PC-9 (cell line): ENCODE data around the gene RPS5. TPM values are rescaled to one million over a fixed set of nuclear protein-coding genes. Genes with fewer than 3 reads are reported as not detected.

Source experiments
- BruUV-seq: library from RNA; stranded (reverse); fragments of 400-500 nt; replicated peaks from 2 replicates; lab custom pipeline; 2021; lab: Mats Ljungman, UMichigan
- CTCF ChIA-PET: fragments of 300-600 bp; sonication (Branson Sonifier 250); formaldehyde crosslinking; loops from one replicate; lab custom pipeline; 2022; ENCODE audit warnings: antibody characterized with exemption; lab: Charles Lee
- POLR2A ChIA-PET: fragments of 300-600 bp; sonication (Branson Sonifier 250); formaldehyde crosslinking; loops from one replicate; lab custom pipeline; 2022; ENCODE audit warnings: antibody characterized with exemption; ENCODE audit not compliant: unreplicated experiment; lab: Charles Lee
- DNase-seq, 2 experiments: peaks; one replicate each; pipeline versions ENCODE4 v3.0.0 to v3.0.0-alpha.2; 2015 to 2022; ENCODE audit warnings: mixed read lengths in 1 of 2
- H2AFZ ChIP-seq: fragments of 200-600 bp; sonication (generic); 2 replicates; pipeline ENCODE4 v1.8.1; 2017; ENCODE audit warnings: antibody characterized with exemption
- H3F3A ChIP-seq: fragments of 200-600 bp; sonication (generic); 2 replicates; pipeline ENCODE4 v1.8.1; 2017; ENCODE audit warnings: antibody characterized with exemption, mild to moderate bottlenecking, low read depth; ENCODE audit not compliant: insufficient read depth
- H3K27ac ChIP-seq: fragments of 200-600 bp; sonication (generic); 2 replicates; pipeline ENCODE4 v1.6.1; 2016; ENCODE audit warnings: mixed run types
- H3K27me3 ChIP-seq: fragments of 200-600 bp; sonication (generic); 2 replicates; pipeline ENCODE4 v1.6.1; 2016; ENCODE audit warnings: low read depth, mixed run types; ENCODE audit not compliant: insufficient read depth
- H3K36me3 ChIP-seq: fragments of 200-600 bp; sonication (generic); 2 replicates; pipeline ENCODE4 v1.6.1; 2016; ENCODE audit warnings: low read depth, mixed run types
- H3K4me1 ChIP-seq: fragments of 200-600 bp; sonication (generic); replicated peaks from 2 replicates; pipeline ENCODE4 v1.6.1; 2016; ENCODE audit warnings: mixed run types; ENCODE audit not compliant: insufficient read depth
- H3K4me2 ChIP-seq: fragments of 200-600 bp; sonication (generic); 2 replicates; pipeline ENCODE4 v1.6.1; 2017; ENCODE audit warnings: mixed run types
- H3K4me3 ChIP-seq: fragments of 200-600 bp; sonication (generic); 2 replicates; pipeline ENCODE4 v1.6.1; 2016; ENCODE audit warnings: mixed run types
- H3K79me2 ChIP-seq: fragments of 200-600 bp; sonication (generic); 2 replicates; pipeline ENCODE4 v1.6.1; 2017; ENCODE audit warnings: low read depth, mixed run types
- H3K9me2 ChIP-seq: fragments of 200-600 bp; sonication (generic); 2 replicates; pipeline ENCODE4 v1.8.1; 2017; ENCODE audit warnings: mild to moderate bottlenecking; ENCODE audit not compliant: insufficient read depth
- H3K9me3 ChIP-seq: fragments of 200-600 bp; sonication (generic); 2 replicates; pipeline ENCODE4 v1.8.1; 2016; ENCODE audit warnings: low read depth; ENCODE audit not compliant: insufficient read depth
- H4K20me1 ChIP-seq: fragments of 200-600 bp; sonication (generic); 2 replicates; pipeline ENCODE4 v1.8.1; 2017; ENCODE audit not compliant: insufficient read depth
- EZH2 ChIP-seq: fragments of 200-600 bp; sonication (generic); IDR thresholded peaks from 2 replicates; pipeline ENCODE4 v1.8.0; 2017; ENCODE audit warnings: antibody characterized with exemption, low read depth
- intact Hi-C: fragments of 100-400 bp; cut with micrococcal nuclease; formaldehyde crosslinking; loops from one replicate; pipeline ENCODE4 v1.10.0; 2022; ENCODE audit not compliant: unreplicated experiment
- total RNA-seq: library from RNA; stranded (reverse); gene quantifications from 2 replicates; pipeline ENCODE4 v1.2.3, GENCODE V29; 2021
- TF ChIP-seq, protein P1 (sequence below): fragments of 200-600 bp; sonication (generic); conservative IDR thresholded peaks from 2 replicates; pipeline ENCODE4 v1.6.1; 2017; ENCODE audit warnings: mixed run types, antibody characterized with exemption, mild to moderate bottlenecking, moderate library complexity

Gene RPS5
- total RNA-seq, 1 experiment from 2014 or later = 961 TPM

DNA sequence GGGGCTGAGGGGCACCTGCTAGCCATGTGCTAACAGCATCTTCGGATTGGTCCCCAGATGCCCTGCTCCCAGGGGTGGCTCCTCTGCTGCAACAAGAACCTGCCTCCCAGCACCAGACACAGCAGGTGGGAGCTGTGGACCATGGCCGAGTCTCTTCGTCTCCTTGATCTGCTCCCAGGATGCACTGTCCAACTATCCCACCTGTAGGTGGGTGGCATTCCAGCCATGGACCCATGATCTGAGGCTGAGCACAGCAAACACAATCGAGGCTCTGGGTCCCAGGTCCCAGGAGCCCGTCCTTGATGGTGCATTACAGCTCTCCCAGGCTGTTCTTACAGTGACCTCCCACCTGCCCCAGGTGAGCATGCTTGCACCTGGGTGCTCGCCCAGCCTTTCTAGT lies 7.8 kb upstream of the RPS5 start:
- no peak overlapping the region for H3K27ac ChIP-seq
- H3K4me1 ChIP-seq = no peaks in the 10 kb centered on the region; the same call in 1 of the 2 replicates
- no peaks in the 10 kb centered on the region for H3K36me3 ChIP-seq
- peaks cover 16% of the 10 kb centered on the region for H3K79me2 ChIP-seq
- no peaks in the 10 kb centered on the region for H3K9me2 ChIP-seq
- no peak overlapping the region for H2AFZ ChIP-seq
- H3K4me3 ChIP-seq = no peak overlapping the region
- TF ChIP-seq, protein P1, sequence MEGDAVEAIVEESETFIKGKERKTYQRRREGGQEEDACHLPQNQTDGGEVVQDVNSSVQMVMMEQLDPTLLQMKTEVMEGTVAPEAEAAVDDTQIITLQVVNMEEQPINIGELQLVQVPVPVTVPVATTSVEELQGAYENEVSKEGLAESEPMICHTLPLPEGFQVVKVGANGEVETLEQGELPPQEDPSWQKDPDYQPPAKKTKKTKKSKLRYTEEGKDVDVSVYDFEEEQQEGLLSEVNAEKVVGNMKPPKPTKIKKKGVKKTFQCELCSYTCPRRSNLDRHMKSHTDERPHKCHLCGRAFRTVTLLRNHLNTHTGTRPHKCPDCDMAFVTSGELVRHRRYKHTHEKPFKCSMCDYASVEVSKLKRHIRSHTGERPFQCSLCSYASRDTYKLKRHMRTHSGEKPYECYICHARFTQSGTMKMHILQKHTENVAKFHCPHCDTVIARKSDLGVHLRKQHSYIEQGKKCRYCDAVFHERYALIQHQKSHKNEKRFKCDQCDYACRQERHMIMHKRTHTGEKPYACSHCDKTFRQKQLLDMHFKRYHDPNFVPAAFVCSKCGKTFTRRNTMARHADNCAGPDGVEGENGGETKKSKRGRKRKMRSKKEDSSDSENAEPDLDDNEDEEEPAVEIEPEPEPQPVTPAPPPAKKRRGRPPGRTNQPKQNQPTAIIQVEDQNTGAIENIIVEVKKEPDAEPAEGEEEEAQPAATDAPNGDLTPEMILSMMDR = no peak
- no peak for TF ChIP-seq EZH2
- no peaks in the 10 kb centered on the region for H4K20me1 ChIP-seq
- intact Hi-C loops = no loop called here
- H3K9me3 ChIP-seq = no peaks in the 10 kb centered on the region
- ChIA-PET CTCF (no interaction called here), POLR2A (interaction anchor here (1.1 kb wide), 1 partner anchor 49 kb away, joined by 4 read pairs; no protein-coding TSS in a partner anchor)
- H3K27me3 ChIP-seq = no peaks in the 10 kb centered on the region
- no TSS peak for BruUV-seq
- H3F3A ChIP-seq = no peaks in the 10 kb centered on the region
- DNase-seq = no peak
- H3K4me2 ChIP-seq = peak overlapping the region; percentile 90

DNA sequence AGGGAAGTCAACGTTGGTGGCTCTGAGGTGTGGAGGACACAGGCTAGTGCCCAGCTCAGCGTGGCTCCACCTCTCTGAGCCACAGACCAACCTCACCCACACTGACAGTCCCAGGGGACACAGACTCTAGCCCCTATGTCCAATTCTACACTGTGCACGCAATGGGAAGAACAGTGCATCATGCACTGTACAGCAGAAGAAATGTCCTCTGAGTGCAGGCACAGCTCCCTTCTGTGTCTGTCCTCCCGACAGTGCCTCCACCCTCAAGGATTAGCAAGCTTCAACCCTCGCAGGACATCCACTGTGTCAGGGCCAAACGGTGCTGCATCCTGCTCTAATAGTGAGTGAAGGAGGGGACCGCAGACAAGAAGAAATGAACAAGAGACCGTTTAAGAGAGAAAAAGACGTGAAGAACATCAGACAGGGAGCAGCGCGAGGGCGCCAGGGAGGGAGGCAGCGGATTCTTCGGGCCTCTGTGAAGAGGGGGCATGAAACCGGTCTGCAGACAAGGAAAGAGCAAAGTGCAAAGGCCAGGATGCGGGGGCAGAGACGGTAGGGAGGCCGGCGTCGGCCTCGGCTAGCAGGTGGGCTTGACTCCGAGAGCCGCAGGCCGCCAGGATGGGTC lies 6.9 kb upstream of the RPS5 start:
- no peak for DNase-seq
- H3K27ac ChIP-seq = no peak overlapping the region
- H3K9me2 ChIP-seq = no peaks in the 10 kb centered on the region
- H4K20me1 ChIP-seq = no peaks in the 10 kb centered on the region
- H3K36me3 ChIP-seq = no peaks in the 10 kb centered on the region
- BruUV-seq = TSS peak; percentile 48
- H2AFZ ChIP-seq = peak overlapping the region; percentile 71
- H3K4me1 ChIP-seq = peaks cover 5% of the 10 kb centered on the region
- ChIA-PET POLR2A (interaction anchor here (0.6 to 1.1 kb wide), 2 partner anchors 28 to 50 kb away, joined by 4 to 26 read pairs; no protein-coding TSS in a partner anchor), CTCF (no interaction called here)
- H3K9me3 ChIP-seq = no peaks in the 10 kb centered on the region
- no peaks in the 10 kb centered on the region for H3F3A ChIP-seq
- H3K4me3 ChIP-seq = peak overlapping the region; percentile 92
- no peaks in the 10 kb centered on the region for H3K27me3 ChIP-seq
- intact Hi-C loops = loop anchor here (2.0 to 5.0 kb wide), 2 partner anchors 15 to 97 kb away; partner anchors contain the start of genes RNF225 and ZNF446
- TF ChIP-seq, protein P1 = no peak
- no peak for TF ChIP-seq EZH2
- H3K79me2 ChIP-seq = peaks cover 21% of the 10 kb centered on the region
- H3K4me2 ChIP-seq = peak overlapping the region; percentile 90

DNA sequence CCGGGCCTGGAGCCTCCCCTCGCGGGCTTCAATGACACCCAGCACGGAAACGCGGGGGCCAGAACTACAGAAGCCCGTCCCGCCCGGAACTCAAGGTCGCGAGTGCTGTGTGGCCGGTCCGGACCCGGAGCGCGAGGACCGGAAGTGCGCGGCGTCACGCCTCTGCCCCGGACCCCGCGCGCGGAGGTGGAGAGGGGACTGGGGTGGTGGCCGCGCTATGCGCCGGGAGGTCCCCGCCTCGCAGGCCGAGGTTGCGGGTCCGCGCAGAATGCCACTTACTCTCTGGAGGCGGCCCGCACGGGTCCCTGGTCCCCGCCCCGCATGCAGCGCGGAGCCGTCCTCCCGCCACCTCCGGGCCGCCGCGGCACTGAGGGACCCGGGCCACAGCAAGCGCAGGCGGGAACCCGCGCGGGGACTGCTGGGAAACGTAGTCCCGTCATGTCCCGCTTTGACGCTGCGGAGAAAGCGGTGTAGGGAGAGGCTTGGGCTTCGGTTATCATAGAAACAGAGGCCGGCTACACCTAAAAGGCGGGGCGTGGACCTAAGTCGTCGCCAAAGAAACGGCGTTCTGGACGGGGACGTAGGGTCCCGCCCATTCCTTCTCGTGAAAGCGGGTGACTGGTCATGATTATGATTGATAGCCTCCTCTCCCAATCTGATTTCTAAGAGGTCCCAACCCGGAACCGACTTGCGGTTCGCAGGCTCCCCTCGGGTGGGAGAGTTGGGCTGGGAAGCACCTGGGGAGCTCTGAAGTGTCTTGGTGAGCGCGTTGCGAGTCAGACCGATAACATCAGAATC lies 6.2 kb upstream of the RPS5 start, which contains the start of gene ZNF837:
Gene ZNF837, minus strand, starts transcription at position 369 of the 798 bp plus-strand sequence. CDS start 11,698 bp downstream, outside the sequence.
- H3K4me3 ChIP-seq = peak within 1 kb of the TSS; percentile 92
- no peaks in the 10 kb centered on the region for H3K36me3 ChIP-seq
- ChIA-PET POLR2A (interaction anchor here (0.6 to 1.3 kb wide), 2 partner anchors 12 to 18 kb away, joined by 3 to 4 read pairs; partner anchors contain the start of gene ZNF497), CTCF (no interaction called here)
- no peaks in the 10 kb centered on the region for H3F3A ChIP-seq
- peak within 1 kb of the TSS; percentile 77 for H2AFZ ChIP-seq
- DNase-seq = peak; percentile 96 to 98
- no peak within 1 kb of the TSS for H3K27ac ChIP-seq
- peak within 1 kb of the TSS; percentile 90 for H3K4me2 ChIP-seq
- BruUV-seq = no TSS peak
- no peaks in the 10 kb centered on the region for H4K20me1 ChIP-seq
- intact Hi-C loops = loop anchor here (1.0 to 5.0 kb wide), 5 partner anchors 14 to 96 kb away; partner anchors contain the start of genes RNF225, ZNF446, ZNF497 and ZNF584
- H3K27me3 ChIP-seq = no peaks in the 10 kb centered on the region
- TF ChIP-seq EZH2 = no peak
- TF ChIP-seq, protein P1 = no peak
- peaks cover 28% of the 10 kb centered on the region for H3K79me2 ChIP-seq
- H3K4me1 ChIP-seq = peaks cover 12% of the 10 kb centered on the region
- H3K9me2 ChIP-seq = no peaks in the 10 kb centered on the region
- H3K9me3 ChIP-seq = no peaks in the 10 kb centered on the region
